Karpas-422 (cell line): ENCODE data around the gene SFR1. TPM values are rescaled to one million over a fixed set of nuclear protein-coding genes. Genes with fewer than 3 reads are reported as not detected.

Experiments
- DNase-seq: peaks from one replicate; pipeline ENCODE4 v3.0.0-alpha.2; 2015
- H2AFZ ChIP-seq: fragments of 200-600 bp; sonication (generic); 2 replicates; pipeline ENCODE4 v1.6.1; 2014; ENCODE audit warnings: antibody characterized with exemption, low read length, mixed read lengths
- H3K27ac ChIP-seq: fragments of 200-600 bp; sonication (generic); 2 replicates; pipeline ENCODE4 v1.5.1; 2014; ENCODE audit warnings: mild to moderate bottlenecking, low read length, moderate library complexity
- H3K27me3 ChIP-seq: fragments of 200-600 bp; sonication (generic); 2 replicates; pipeline ENCODE4 v1.6.1; 2014; ENCODE audit warnings: low read length, mixed read lengths
- H3K36me3 ChIP-seq: fragments of 200-600 bp; sonication (generic); 2 replicates; pipeline ENCODE4 v1.6.1; 2014; ENCODE audit warnings: low read length, mixed read lengths; ENCODE audit not compliant: insufficient read depth
- H3K4me1 ChIP-seq: fragments of 200-600 bp; sonication (generic); 2 replicates; pipeline ENCODE4 v1.6.1; 2014; ENCODE audit warnings: mild to moderate bottlenecking, low read length, mixed read lengths
- H3K4me2 ChIP-seq: fragments of 200-600 bp; sonication (generic); 2 replicates; pipeline ENCODE4 v1.6.1; 2014; ENCODE audit warnings: low read length, low read depth, mild to moderate bottlenecking; ENCODE audit not compliant: poor library complexity, severe bottlenecking
- H3K4me3 ChIP-seq: fragments of 200-600 bp; sonication (generic); 2 replicates; pipeline ENCODE4 v1.5.1; 2014; ENCODE audit warnings: mild to moderate bottlenecking, antibody characterized with exemption, low read length, mixed read lengths
- H3K79me2 ChIP-seq: fragments of 200-600 bp; sonication (generic); 2 replicates; pipeline ENCODE4 v1.6.1; 2014; ENCODE audit warnings: mild to moderate bottlenecking, low read length, mixed read lengths
- H3K9ac ChIP-seq: fragments of 200-600 bp; sonication (generic); 2 replicates; pipeline ENCODE4 v1.6.0; 2014; ENCODE audit warnings: low read length
- H3K9me2 ChIP-seq: fragments of 200-600 bp; sonication (generic), shearing (Covaris generic); replicated peaks from 2 replicates; pipeline ENCODE4 v1.6.0; 2014; ENCODE audit warnings: mild to moderate bottlenecking, low read length, moderate library complexity; ENCODE audit not compliant: insufficient read depth
- H3K9me3 ChIP-seq: fragments of 300-700, 200-600 bp; sonication (generic); 2 replicates; pipeline ENCODE4 v1.6.1; 2014; ENCODE audit warnings: low read length, mixed read lengths
- H4K20me1 ChIP-seq: fragments of 200-600 bp; sonication (generic); 2 replicates; pipeline ENCODE4 v1.6.1; 2014; ENCODE audit warnings: mild to moderate bottlenecking, antibody characterized with exemption, low read length, low read depth; ENCODE audit not compliant: insufficient read depth
- total RNA-seq: library from RNA; depleted of rRNA; stranded (reverse); fragments of >200 nt; shearing (Covaris generic); gene quantifications from 2 replicates; pipeline ENCODE4 v1.2.3, GENCODE V29; 2014; ENCODE audit warnings: low replicate concordance

Gene SFR1
- total RNA-seq, 1 experiment from 2014 or later: 4.3 TPM

DNA sequence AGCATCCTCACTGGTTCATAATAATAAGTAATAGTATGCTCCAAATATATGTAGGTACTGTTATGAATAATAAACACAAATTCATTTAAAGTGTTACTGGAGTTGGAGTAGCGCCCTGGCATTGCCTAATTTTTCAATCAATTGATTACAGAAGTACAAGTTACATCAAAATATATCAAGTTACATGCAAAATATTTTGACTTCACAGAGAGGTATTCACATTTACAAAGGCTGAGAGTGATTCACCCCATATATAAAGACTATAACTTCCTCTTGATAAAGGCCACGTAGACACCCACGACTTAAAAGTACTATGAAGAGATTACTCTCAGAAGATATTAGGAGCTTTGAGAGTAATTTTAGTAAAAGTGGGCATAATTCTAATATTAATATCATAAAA, 22.7 kb upstream of the SFR1 start:
- no peak overlapping the region for H3K4me3 ChIP-seq

DNA sequence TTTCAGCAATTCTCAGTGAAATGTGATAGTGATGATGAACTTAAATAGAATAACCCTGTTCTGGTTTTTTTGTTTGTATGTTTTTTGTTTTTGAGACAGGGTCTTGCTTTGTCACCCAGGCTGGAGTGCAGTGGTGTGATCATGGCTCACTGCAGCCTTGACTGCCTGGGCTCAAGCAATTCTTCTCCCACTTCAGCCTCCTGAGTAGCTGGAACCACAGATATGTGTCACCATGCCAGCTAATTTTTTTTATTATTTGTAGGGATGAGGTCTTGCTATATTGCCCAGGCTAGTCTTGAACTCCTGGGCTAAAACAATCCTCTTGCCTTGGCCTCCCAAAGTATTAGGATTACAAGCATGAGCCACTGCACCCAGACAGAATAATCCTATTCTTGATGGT, 22.0 kb upstream of the SFR1 start:
- Histone ChIP-seq H3K36me3 (no peaks in the 10 kb centered on the region), H3K4me1 (no peaks in the 10 kb centered on the region), H3K27me3 (no peaks in the 10 kb centered on the region), H3K4me3 (no peak overlapping the region), H2AFZ (no peak overlapping the region), H3K79me2 (no peaks in the 10 kb centered on the region), H4K20me1 (no peaks in the 10 kb centered on the region), H3K9ac (no peak overlapping the region), H3K9me2 (no peaks in the 10 kb centered on the region), H3K27ac (no peak overlapping the region), H3K4me2 (no peak overlapping the region), H3K9me3 (0 out of 2 replicates have a peak, but pooled peaks cover 4% of the 10 kb centered on the region)
- no peak for DNase-seq

More for the DNA sequence above, 22.7 kb upstream of the SFR1 start:
- no peaks in the 10 kb centered on the region for H3K4me1 ChIP-seq
- H3K4me2 ChIP-seq: no peak overlapping the region
- 0 out of 2 replicates have a peak, but pooled peaks cover 4% of the 10 kb centered on the region for H3K9me3 ChIP-seq
- no peaks in the 10 kb centered on the region for H3K27me3 ChIP-seq
- H2AFZ ChIP-seq: no peak overlapping the region
- H3K79me2 ChIP-seq: no peaks in the 10 kb centered on the region
- no peak overlapping the region for H3K27ac ChIP-seq
- no peaks in the 10 kb centered on the region for H3K9me2 ChIP-seq
- no peak for DNase-seq
- no peaks in the 10 kb centered on the region for H3K36me3 ChIP-seq
- H3K9ac ChIP-seq: no peak overlapping the region
- H4K20me1 ChIP-seq: no peaks in the 10 kb centered on the region

DNA sequence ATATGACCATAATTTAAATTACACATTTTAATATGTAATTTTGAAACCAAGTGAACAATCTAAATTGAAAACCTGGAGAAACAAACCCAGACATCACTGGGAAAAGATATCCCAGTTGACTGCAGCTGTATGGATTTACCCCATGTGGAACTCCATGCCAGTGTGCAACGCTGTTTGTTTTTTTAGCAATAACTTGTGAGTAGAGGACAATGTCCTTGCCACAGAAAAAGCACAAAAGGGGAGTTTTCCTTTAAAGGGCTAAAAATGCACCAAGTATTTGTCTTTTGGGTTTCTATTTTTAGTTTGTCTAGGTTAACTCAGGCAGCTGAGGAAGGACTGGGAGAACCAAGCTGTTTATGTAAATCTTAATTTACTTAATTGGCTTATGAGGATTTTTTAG, 21.2 kb upstream of the SFR1 start:
- Histone ChIP-seq H3K27ac (no peak overlapping the region), H3K9me2 (no peaks in the 10 kb centered on the region), H3K79me2 (no peaks in the 10 kb centered on the region), H3K9me3 (0 out of 2 replicates have a peak, but pooled peaks cover 4% of the 10 kb centered on the region), H3K4me3 (no peak overlapping the region), H3K36me3 (no peaks in the 10 kb centered on the region), H3K27me3 (no peaks in the 10 kb centered on the region), H3K9ac (no peak overlapping the region), H3K4me2 (no peak overlapping the region), H4K20me1 (no peaks in the 10 kb centered on the region), H3K4me1 (no peaks in the 10 kb centered on the region), H2AFZ (no peak overlapping the region)
- no peak for DNase-seq

DNA sequence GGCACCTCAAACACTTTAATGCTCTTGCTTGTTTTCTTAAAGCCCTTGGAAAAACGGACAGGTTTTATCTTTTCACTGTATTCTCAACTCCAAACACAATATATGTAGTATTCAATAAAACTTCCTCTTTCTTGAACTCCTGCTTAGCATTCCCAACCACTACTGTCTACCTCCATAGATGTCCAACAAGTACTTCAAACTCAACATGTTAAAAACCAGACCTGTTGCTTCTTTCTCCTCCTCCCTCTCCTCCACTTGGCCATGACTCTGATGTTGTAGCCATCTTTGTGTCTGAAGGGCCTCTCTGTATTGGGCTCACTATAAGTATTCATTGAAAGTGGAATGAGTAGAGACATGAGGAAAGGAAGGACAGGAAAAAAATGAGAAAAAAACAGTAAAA, 20.1 kb upstream of the SFR1 start:
- Histone ChIP-seq H3K27ac (no peak overlapping the region), H2AFZ (no peak overlapping the region), H4K20me1 (no peaks in the 10 kb centered on the region), H3K4me3 (no peak overlapping the region), H3K4me1 (no peaks in the 10 kb centered on the region), H3K36me3 (no peaks in the 10 kb centered on the region), H3K9me2 (no peaks in the 10 kb centered on the region), H3K9ac (no peak overlapping the region), H3K4me2 (no peak overlapping the region), H3K27me3 (no peaks in the 10 kb centered on the region), H3K9me3 (0 out of 2 replicates have a peak, but pooled peaks cover 3% of the 10 kb centered on the region), H3K79me2 (no peaks in the 10 kb centered on the region)
- no peak for DNase-seq

DNA sequence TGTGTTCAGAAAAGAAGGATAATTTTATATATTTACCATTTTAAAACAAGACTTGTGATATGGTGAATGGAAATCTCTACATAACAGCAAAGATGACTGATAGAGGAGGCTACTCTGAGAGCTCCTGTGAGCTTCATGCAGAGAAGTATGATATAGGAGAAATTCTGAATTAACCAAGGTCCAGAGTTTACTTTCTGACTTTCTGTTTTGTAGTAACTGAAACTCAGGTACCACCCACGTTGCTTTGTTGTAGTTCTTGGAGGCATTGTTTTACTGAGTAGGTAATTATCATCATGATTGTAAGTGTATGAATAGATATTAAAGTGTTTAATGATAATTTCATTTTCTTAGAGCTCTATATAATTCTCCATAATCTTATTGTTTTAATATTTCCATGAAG, 18.0 kb upstream of the SFR1 start:
- Histone ChIP-seq H3K9me3 (no peaks in the 10 kb centered on the region), H3K4me1 (no peaks in the 10 kb centered on the region), H3K4me3 (no peak overlapping the region), H3K4me2 (no peak overlapping the region), H3K36me3 (no peaks in the 10 kb centered on the region), H4K20me1 (no peaks in the 10 kb centered on the region), H3K9me2 (no peaks in the 10 kb centered on the region), H3K27me3 (no peaks in the 10 kb centered on the region), H2AFZ (no peak overlapping the region), H3K79me2 (no peaks in the 10 kb centered on the region), H3K9ac (no peak overlapping the region), H3K27ac (no peak overlapping the region)
- DNase-seq: no peak

DNA sequence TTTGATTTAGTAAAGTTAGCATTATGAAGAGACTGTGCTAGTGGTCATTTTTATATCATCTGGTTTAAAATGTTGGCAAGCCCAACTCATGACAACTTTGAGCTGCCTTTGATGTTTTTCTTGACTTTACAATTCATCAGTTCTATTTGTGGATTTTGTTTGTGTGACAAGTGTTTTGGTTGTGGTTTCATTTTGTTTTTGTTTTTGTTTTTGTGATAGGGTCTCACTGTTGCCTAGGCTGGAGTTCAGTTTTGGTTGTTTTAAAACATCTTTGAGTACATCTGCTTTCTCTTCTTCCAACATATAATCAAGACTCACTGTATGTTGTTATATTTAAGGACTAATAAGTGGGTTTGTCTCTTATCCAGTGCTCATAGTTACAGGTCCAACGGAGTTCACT, 17.6 kb upstream of the SFR1 start:
- H4K20me1 ChIP-seq: no peaks in the 10 kb centered on the region

DNA sequence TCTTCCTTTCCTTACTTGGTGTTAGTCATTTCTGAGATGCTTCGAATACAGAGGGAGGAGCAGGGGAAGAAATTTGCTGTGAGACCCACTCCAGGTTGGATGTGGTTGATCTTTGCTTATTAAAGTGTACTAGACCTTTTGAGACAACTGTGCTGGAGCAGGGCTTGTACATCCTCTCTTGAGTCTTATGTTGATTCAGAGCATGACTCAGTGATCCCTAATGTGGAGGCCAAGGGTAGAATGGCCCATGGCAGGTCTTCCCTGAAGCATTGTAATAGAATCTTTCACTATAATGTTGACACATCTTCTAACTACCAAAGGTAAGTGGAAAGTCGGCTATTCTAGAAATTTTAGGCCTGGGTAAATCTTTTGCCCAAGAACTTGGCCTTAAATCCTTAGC, 17.0 kb upstream of the SFR1 start:
- Histone ChIP-seq H3K79me2 (no peaks in the 10 kb centered on the region), H3K4me2 (no peak overlapping the region), H3K9me2 (no peaks in the 10 kb centered on the region), H4K20me1 (no peaks in the 10 kb centered on the region), H3K9ac (no peak overlapping the region), H3K27ac (no peak overlapping the region), H3K4me3 (no peak overlapping the region), H3K4me1 (no peaks in the 10 kb centered on the region), H3K36me3 (no peaks in the 10 kb centered on the region), H3K27me3 (no peaks in the 10 kb centered on the region; the same call in 1 of the 2 replicates), H2AFZ (no peak overlapping the region), H3K9me3 (no peaks in the 10 kb centered on the region)
- no peak for DNase-seq

More for the DNA sequence above, 17.6 kb upstream of the SFR1 start:
- Histone ChIP-seq H3K4me2 (no peak overlapping the region), H2AFZ (no peak overlapping the region), H3K9me3 (no peaks in the 10 kb centered on the region), H3K27me3 (no peaks in the 10 kb centered on the region; the same call in 1 of the 2 replicates), H3K4me1 (no peaks in the 10 kb centered on the region), H3K9me2 (no peaks in the 10 kb centered on the region), H3K4me3 (no peak overlapping the region), H3K27ac (no peak overlapping the region), H3K36me3 (no peaks in the 10 kb centered on the region), H3K79me2 (no peaks in the 10 kb centered on the region), H3K9ac (no peak overlapping the region)
- no peak for DNase-seq

DNA sequence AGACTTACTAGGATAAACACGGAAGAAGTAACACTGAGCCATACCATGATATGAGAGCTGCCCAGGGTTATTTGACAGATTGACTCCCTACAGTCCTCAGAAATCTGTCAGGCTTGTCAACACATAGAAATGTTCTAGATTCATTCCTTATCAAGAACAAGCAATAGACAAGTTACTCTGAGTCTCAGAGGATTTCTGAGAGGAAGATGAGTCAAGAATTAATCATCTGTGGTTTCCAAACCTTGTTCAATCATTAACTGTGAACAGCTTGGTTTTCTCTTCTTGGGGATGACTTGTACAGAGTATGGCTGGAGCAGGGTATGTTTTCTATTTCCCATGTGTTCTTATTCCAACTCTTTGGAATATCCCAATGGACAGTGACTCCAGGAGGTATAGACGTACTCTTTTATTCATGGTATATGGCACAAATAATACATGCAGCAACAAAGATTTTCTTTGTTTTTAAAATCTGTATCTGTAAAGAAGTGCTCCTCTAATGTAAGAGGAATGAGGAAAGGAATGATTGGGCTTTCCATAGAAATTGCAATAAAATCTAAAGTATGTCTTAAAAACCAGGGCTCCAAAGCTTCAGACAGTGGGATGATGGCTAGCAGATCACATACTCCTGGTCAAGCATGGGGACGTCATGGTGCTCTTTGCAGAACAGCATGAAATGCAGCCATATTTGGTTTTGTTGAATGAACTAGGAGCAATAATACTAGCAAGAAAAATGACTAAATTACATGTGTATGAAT, 11.9 kb upstream of the SFR1 start:
- peaks cover 8% of the 10 kb centered on the region for H3K4me1 ChIP-seq
- no peaks in the 10 kb centered on the region for H3K9me2 ChIP-seq
- DNase-seq: no peak
- H3K4me3 ChIP-seq: no peak overlapping the region
- no peaks in the 10 kb centered on the region for H3K9me3 ChIP-seq
- no peaks in the 10 kb centered on the region for H3K36me3 ChIP-seq
- H3K9ac ChIP-seq: no peak overlapping the region
- peaks cover 2% of the 10 kb centered on the region; the same call in 1 of the 2 replicates for H3K27me3 ChIP-seq
- no peak overlapping the region for H2AFZ ChIP-seq
- no peak overlapping the region for H3K4me2 ChIP-seq
- no peaks in the 10 kb centered on the region for H3K79me2 ChIP-seq
- H3K27ac ChIP-seq: no peak overlapping the region
- H4K20me1 ChIP-seq: no peaks in the 10 kb centered on the region
